NCI-H2196 (cell line): ENCODE results near the gene NGDN.
"Not testable (repeated sequence)": the region's sequence is repeated elsewhere in the genome, so short reads cannot be mapped to it uniquely, and the experiment has no call there.

ENCODE experiments used
- DNase-seq: peaks from one replicate; lab custom pipeline; 2025; ENCODE audit not compliant: unreplicated experiment; lab: John Stamatoyannopoulos, UW

The NGDN gene

DNA sequence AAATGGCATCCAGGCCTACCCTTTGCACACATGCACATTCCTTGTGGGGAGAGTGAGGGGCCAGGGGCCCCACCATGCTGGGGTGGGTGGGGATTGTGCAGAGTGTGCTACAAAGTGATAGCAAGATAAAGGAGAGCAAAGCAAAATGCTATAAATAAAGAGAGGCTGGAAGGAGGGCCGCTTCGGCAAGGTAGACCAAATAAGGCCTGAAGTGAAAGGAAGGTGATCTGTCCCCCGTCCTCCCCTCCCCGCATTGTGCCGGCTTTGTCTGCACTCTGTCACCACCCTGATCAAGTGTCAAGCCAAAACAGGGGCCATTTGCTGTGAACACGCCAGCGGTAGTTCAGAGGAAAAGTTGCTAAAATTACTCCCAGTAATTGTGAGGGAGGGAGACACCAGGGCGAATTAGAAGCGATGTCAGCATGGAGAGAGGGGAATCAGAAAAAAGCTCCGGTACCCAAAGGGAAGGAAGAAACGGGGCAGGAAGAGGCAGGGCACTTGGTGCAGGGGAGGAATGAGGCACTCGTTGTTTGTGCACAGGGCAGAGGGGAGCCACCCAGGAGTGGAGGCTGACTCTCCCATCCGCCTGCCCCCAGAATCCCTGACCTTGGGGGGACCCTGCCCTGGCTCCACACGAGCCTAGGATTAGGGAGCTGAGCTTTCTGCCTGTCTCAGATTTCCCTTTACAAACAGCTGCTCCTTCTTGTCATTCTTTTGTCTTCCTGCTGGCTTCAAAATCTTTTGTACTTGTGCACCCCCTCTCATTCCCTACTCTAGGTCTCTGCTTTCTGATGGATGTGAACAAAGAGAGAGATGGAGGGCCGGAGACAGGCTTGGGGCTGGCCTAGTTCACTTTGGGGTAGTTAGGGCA is 31.2 kb upstream of the NGDN start:
- DNase-seq, result no peak

DNA sequence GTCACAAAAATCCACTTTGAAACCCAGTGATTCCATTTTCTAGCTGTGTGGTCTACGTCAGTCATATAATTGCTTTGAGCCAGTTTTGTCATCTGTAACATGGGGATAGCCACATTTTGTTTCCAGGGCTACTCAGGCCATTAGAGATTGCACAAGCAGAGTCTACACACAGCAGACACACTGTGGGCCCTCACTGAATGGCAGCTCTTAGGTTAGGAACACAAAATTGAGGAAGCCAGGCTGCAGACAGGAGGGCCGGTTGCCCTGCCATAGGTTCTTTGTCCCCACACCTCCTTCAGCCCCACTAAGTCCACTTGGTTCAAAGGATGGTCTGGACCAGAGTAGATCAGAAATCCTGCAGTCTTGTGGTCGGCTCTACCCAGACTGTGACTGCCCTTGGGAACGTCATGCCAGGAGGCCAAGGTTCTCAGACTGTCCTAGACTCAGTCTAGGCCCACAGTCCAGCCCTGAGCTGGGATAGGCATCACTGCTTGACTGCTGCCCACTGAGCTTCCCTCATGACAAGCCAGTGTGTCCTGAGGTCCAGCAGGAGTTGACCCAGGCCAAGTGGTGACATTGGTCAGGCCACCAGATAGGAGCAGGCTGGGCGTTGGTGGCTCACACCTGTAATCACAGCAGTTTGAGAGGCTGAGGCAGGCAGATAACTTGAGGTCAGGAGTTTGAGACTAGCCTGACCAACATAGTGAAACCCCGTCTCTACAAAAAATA is 30.2 kb upstream of the NGDN start:
- DNase-seq, result no peak

DNA sequence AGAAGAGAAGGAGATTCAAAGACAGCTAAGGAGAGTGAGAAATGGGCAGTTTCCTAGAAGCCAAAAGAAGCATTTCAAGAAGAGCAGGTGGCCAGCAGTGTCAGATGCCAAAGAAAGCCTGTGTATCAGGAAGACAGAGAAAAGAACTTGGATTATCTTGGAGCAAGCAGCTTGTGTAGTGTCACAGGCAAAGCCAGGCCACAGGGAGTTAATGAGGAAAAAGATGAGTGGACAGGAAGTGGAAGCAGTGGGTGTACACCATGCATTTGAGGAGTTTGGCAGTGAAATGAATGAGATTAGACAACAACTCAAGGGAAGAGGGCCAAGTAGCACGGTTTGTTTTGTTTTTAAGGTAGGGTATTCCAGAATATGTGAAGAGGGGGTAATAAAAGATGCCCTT is 28.4 kb upstream of the NGDN start:
- DNase-seq, result no peak

DNA sequence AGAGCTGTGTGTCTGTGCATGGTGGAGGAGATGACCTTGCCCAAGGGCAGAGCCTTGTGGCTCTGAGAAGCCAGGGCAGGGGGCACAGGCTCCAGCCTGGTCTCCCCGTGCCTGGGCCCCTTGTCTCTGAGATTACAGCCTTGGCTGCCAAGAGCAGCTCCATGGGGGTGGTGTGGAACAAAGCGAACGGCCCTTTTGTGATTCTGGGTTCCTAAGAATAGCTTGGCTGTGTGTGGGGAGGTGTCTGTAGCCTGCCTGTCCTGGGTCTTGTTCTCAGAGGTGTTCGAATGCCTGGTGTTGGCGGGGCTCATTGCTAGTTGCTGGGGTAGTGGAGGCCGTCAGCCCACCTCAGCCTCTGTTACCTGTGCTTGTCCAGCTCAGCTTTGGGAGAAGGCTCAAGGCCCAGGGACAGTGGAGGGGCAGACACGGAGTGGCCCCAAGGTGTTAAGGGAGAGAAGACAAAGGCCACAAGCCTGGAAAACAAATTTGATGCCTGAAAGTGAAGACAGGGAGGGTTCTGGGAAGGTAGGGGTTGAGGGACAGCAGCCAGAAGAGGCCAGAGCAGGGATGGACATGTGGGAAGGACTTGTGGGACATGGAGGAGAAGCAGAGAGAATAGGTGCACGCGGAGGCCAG is 26.7 kb upstream of the NGDN start:
- DNase-seq, result no peak

DNA sequence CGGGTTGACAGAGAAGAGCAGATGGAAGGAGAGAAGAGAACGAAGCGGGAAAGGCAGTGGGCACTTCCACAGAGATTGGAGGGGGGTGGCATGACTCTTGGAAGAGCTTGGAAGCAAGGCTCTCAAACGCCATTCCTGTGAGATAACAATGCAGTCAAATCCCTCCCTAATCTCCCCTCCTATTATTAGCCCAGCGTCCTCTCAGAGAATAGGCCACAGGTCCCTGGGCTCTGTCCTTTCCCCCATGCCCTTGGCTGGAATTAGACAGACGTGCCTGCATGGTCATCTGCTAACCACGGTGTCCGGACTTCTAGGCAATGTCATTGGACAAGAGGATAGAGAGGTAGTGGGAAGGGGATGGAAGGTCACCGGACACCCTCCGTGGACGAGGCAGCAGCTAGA is 26.1 kb upstream of the NGDN start:
- DNase-seq, result no peak

DNA sequence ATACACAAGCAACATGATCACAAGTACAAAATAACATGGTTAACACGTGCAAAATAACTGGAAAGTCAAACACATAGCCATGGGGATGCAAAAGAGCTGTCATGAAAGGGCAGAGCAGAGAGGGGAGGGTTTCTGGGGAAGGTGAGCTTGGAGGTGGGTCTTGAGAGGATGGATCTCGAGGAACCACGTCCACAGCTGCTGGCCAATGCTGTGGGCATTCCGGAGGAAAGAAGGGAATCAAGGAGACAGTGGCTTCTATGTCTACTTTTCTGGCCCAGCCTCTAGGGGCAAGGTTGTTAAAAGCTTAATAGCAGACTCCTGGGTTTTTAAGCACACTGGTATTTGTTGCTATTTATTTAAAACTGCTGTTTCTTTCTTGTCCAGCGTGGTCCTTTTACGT is 25.6 kb upstream of the NGDN start:
- DNase-seq, result no peak

DNA sequence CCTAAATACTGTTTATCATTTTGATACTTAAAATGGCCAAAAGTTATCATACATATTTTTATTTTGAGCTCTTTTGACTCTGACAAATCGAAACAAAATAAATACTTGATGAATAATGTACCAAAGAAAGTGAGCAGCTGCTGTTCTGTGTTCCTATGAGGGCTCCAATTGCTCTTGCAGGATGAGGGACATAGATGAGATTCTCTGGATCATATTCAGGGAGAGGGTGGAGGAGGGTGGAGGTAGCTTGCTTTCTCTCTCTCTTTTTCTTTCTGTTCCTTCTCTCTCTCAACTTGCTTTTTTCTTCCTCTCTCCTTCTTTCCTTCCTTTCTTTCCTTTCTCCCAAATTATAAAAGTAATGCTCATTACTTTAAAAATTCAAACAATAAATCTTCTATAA is 25.2 kb upstream of the NGDN start:
- DNase-seq, result no peak

DNA sequence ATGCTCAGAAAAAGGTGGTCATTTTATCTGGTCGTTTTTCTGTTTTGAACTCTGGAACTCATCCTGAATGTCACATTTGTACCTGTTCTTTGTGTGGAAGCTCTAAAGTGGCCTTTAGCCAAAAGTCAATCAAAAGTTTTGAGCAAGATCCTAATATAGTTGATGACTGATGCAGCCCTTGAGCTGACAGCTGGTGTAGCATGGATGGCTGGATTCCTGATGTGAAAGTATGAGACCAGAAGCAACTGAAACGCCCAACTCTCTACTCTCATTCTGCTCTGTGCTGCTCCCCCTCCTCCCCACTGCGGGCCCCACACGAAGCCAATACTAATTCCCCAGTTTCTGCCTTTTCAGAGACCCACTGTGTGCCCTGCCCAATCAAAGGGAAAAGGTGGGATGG is 23.7 kb upstream of the NGDN start:
- DNase-seq, result no peak

DNA sequence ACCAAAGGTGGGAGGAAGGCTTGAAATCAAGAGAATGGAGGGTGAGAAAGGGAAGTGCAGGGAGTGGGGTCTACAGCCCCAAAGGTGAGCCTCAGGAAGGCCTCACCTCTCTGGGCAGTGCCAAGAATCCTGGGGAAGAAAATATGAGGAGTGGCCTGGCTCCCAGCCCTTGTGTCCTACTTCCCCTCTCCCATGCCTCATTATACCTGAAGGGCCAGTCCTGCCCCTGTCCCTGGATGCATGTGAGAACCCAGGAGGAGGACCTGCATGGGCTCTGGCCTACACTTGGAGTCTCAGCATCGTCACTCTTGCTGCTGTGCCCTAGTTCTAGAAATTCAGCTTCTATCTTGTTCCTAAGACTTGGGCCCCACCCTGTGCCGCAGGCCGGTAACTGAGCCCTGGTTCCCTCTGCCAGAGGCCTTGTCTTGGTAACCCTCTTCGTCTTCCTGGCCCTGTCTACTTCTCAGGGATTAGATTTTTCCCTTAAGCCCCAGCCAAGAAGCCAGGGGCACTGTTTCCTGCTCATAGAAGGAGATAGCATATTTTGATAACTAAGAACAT is 23.1 kb upstream of the NGDN start:
- DNase-seq, result no peak

DNA sequence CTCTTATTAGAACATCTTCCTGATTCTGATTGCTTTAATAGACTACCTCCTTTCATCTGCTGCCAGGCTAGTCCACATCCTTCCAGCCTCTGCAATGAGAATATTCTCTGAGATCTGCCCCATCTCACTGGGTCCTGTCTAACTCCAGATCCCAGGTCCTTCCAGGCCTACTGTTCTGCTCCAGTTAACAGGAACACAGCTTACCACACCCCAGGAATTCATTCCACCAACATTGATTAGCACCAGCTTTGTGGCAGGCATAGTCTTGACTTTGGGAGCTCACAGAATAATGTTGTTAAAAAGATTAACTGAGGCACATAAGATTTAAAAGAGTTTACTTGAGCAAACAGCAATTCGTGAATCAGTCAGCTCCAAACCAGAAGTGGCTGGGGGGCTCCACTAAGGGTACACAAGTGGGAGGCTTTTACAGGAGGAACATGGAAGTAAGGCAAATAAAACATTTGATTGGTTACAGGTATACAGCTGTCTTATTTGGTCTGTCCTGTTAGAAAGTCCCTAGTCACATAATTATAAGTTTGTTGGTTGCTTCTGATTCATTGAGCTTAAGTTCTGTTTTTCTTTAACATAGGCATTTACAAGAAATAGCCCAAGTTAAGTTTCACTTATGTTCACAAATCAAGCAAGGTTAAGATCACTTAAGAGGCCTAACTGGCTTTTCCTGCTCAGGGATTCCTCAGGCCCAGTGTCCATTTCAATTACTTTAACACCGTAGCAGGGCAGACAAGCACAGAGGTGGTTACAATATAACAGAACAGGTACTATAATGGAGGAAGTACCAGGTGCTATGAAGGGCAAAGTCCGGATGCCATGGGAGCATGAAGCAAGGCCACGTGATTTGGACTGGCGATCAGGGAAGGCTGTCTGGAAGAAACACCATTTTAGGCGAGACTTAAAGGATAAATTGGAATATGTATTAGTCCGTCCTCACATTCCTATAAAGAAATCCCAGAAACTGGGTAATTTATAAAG is 21.8 kb upstream of the NGDN start:
- no peak for DNase-seq

DNA sequence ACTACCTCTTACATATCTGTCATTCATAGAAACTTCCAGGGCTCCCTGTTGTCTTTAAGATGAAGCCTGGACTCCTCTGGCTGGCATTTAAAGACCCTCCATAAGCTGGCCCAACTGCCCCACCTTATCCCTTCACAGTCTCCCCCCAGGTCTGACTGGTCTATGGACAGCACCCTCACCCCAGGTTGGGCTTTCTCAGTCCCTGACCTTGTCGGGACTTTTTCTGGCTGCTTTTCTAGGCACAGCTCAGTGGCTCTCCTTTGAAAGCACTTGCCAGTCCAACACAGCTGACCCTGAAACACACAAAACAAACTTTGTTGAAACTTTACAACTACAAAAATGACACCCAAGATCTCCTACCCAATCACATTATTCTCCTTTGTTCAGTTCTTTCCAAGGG is 20.2 kb upstream of the NGDN start:
- DNase-seq, result no peak

DNA sequence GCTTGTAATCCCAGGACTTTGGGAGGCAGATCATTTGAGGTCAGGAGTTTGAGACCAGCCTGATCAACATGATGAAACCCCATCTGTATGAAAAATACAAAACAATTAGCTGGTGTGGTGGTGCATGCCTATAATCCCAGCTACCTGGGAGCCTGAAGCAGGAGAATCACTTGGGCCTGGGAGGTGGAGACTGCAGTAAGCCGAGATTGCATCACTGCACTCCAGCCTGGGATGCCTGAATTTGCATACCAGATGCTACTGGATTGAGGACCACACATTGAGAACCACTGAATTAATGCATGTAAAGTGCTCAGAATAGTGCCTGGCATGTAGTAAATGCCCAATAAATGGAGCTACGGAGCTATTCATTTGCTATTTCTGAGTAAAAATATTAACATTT is 19.1 kb upstream of the NGDN start:
- DNase-seq, result no peak

DNA sequence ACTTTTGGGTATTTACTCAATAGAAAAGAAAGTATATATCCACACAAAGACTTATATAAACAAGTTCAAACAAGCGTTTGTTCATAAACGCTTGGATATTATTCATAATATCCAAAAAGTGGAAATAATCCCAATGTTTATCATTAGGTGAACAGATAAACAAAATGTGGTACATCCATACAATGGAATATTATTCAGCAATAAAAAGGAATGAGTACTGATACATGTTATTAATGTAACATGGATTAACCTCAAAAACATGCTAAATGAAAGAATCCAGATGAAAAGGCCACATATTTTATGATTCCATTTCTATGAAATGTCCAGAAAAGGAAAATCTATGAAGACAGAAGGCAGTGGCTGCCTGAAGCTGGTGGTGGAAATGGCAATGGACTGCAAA is 17.3 kb upstream of the NGDN start:
- DNase-seq, result no peak

DNA sequence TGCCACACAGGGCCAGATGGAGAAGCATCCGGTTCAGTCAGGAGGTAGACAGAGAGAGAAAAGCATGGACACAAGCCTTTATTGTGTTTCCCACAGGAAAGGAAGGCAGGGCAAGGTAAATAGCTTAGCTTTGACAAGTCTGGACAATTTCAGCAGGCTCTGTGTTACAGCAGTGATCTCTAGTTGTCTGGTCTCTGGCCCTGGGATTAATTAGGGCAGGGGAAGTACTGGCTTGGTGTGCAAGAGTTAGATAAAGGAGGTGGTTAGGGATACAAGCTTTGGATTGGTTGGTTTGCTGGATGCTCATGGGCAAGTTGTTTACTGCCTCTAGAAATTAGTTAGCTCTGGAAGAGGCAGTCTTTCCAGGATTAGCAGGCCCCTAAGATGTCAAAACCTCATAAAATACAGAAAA is 15.1 kb upstream of the NGDN start:
- DNase-seq, result no peak

DNA sequence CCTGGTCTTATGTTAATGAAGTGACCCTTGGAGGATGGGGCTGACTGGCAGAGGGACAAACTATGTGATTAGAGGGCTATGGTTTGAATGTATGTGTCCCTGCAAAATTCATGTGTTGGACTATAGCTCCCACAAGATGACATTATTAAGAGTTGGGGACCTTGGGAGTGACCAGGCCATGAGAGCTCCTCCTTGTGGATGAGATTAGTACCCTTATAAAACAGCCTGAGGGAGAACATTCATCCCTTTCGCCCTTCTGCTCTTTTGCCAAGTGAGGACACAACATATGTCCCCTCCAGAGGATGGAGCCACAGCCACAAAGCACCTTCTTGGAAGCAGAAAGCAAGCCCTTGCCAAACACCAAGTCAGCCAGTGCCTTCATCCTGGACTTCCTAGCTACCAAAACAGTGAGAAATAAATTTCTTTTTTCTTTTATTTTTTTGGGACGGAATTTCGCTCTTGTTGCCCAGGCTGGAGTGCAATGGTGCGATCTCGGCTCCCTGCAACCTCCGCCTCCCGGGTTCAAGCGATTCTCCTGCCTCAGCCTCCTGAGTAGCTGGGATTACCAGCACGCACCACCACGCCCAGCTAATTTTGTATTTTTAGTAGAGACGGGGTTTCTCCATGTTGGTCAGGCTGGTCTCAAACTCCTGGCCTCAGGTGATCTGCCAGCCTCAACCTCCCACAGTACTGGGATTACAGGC is 12.5 kb upstream of the NGDN start:
- DNase-seq, result not testable (repeated sequence)

DNA sequence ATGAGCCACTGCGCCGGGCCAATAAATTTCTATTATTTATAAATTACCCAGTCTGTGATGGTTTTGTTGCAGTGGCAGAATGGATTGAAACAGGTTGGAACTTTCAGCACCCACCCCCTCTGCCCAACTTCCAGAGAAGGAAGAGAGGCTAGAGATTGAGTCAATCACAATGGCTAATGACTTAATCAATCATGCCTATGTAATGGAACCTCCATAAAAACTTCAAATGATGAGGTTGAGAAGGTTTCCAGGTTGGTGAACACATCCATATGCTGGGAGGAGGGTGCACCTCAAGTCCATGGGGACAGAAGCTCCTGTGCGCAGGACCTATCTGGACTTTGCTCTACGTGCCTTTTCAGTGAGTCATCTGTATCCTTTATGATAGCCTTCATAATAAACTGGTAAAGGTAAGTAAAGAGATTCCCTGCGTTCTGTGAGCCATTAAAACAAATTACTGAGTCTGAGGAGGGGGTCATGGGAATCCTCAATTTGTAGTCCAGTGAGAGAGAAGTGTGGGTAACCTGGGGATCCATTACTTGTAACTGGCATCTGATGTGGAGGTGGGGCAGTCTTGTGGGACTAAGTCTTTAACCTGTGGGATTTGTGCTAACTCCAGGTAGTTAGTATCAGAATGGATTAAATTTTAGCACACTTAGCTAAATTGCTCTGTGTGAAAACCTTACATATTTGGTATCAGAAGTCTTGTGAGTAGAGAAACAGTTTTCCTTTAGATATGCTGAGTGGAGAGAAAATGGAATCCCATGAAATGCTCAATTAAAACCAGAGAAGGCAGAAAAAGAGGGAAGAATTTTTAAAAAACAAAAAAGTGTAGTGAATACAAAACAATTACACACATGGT is 11.7 kb upstream of the NGDN start:
- no peak for DNase-seq

DNA sequence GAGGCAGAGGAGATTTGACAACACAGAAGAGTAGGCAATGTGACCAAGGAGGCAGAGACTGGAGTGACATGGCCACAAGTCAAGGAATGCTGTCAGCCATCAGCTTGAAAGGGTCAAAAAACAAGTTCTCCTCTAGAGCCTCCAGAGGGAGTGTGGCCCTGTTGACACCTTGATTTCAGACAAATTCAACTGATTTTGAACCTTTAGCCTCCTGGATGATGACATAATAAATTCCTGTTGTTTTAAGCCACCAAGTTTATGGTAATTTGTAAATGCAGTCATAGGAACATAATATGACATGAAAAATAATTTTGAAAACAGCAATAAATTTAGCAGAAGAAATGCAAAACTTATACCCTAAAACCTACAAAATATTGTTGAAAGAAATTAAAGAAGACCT is 8.5 kb upstream of the NGDN start:
- no peak for DNase-seq

DNA sequence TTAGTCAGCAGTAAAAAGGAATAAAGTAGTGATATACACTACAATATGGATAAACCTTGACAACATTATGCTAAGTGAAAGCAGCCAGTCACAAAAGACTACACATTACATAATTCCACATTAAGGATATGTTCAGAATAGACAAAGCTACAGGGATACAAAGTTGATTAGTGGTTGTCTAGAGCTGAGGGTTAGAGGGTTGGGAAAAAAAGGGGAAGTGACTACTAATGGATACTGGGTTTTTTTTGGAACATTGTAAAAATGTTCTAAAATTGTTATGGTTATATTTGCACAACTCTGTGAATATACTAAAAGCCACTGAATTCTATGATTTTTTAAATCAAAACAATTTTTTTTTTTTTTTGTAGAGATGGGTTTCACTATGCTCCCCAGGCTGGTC is 4.8 kb upstream of the NGDN start:
- DNase-seq, result no peak

DNA sequence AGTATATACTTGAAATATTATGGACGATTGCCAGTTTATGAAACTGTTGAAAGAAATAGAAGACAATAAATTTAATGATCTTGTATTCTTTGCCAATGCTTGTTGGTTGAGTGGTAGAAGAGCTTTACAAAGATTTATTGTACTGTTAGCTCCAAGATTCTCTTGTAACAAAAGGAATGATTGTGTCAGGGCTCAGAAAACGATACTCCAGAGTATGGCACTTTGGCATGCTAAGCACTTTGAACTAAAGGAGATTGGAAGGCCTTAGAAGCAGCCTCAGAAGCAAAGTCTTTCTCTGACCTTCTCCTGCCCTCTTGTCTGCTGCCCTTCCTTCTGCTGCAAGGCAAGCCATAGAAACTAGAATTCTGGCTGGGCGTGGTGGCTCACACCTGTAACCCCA is 4.2 kb upstream of the NGDN start:
- DNase-seq, result no peak
